Measurements from ENCODE around the gene ZNF628.

- TF ChIP-seq, protein P1, sequence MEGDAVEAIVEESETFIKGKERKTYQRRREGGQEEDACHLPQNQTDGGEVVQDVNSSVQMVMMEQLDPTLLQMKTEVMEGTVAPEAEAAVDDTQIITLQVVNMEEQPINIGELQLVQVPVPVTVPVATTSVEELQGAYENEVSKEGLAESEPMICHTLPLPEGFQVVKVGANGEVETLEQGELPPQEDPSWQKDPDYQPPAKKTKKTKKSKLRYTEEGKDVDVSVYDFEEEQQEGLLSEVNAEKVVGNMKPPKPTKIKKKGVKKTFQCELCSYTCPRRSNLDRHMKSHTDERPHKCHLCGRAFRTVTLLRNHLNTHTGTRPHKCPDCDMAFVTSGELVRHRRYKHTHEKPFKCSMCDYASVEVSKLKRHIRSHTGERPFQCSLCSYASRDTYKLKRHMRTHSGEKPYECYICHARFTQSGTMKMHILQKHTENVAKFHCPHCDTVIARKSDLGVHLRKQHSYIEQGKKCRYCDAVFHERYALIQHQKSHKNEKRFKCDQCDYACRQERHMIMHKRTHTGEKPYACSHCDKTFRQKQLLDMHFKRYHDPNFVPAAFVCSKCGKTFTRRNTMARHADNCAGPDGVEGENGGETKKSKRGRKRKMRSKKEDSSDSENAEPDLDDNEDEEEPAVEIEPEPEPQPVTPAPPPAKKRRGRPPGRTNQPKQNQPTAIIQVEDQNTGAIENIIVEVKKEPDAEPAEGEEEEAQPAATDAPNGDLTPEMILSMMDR (IDR thresholded peaks at IDR 0.05 in 4 of 5, conservative IDR thresholded peaks at IDR 0.05 in 1 of 5) = no peak
- TF ChIP-seq POLR2A (IDR thresholded peaks at IDR 0.05) = no peak
Measured at GRCh38 chr19:55436847-55437246, 39.6 kb upstream of the ZNF628 start.

Measured in gastrocnemius medialis (tissue), 4 donors.